ENCODE results near the gene TMEM30B.
"Not testable (repeated sequence)": the region's sequence is repeated elsewhere in the genome, so short reads cannot be mapped to it uniquely, and the experiment has no call there.

TMEM30B gene

DNA sequence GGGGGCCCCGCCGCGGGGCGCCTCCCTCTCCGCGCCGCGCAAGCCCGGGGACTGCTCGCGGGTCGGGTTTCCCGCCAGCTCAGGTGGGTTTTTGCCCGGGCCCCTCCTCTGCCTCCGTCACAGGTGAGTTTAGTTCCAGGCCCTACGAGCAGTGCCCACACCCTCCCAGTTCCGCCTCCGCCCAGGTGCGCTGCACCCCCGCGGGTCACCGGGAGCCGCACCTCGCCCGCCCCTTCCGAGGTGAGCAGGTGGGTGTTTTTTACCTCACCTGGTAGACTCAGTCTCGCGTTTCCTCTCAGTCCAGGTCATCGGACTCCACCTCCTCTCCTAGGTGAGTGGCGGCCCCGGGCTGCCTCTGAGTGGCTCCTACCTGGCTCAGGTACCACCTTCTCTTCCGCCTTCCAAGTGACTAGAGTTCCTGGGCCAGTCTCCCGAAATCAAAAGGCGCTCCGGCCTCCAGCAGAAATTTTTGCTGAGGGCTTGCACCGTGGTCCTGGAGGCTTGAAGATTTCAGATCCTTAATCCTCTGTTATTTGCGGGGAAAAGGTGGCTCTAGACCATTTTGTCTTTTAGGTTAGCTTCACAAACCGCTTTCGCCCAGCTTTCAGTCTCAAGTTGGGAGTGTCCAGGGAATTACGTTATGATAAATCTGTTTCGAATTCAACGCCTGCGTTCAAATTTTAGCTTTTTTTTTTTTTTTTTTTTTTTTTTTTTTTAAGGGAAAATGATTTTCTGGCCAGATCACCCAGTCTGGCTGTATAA, at the start of gene TMEM30B:
Gene TMEM30B, minus strand, starts transcription at position 153 of the 762 bp plus-strand sequence. CDS start 191 bp downstream, outside the sequence.
- no peak for DNase-seq (ENCODE audit: low spot score)

- peak; percentile 84 for DNase-seq (ENCODE audit: low spot score)
Measured at GRCh38 chr14:61330511-61330910, 49.4 kb upstream of the TMEM30B start.

GRCh38 chr14:61329478-61330051, 48.4 kb upstream of the TMEM30B start:
- no peak for DNase-seq (ENCODE audit: low spot score)

DNA sequence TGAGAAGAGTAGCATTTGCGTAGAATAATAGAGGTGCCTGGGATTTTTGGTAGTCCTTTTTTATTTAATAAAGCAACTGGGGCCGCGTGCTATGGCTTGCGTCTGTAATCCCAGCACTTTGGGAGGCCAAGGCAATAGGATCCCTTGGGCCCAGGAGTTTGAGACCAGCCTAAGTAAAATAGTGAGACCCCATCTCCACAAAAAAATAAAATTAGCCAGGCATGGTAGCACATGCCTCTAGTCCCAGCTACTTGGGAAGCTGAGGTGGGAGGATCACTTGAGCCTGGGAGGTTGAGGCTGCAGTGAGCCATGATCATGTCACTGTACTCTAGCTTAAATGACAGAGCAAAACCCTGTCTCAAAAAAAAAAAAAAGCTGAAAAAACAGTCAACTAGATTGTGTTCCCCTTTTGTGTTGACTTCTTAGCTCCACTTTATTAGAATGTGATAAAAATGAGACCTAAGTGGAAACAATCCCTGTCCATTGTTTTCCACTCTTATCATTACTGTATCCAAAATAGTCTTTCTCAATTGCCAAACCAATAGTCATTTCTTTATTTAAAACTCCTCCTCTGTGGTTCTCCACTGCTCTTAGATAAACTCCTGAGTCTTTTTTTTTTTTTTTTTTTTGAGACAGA, 47.6 kb upstream of the TMEM30B start:
- DNase-seq (ENCODE audit: low spot score), result no peak

DNA sequence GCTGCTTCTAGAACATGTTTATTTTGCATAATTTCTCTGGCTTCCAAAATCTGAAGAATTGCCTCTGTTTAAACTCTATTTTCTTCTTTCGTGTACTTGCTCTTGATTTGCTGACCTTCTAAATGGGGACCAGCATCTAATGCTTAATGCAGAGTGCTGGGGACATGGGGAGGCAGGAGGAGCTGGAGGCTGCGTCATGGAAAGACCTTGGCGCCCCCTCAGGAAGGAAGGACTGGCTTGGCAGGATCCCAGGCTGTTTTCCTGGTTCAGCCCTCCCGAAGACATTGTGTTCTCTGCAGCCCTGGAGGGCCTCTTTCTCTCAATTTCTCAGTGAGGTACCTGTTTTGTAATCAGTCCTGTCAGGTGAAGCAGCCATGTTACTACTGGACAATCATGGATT, 45.7 kb upstream of the TMEM30B start:
- no peak for DNase-seq (ENCODE audit: low spot score)

- DNase-seq (ENCODE audit: low spot score), result peak; percentile 58
Measured at GRCh38 chr14:61326146-61326545, 45.0 kb upstream of the TMEM30B start.

DNA sequence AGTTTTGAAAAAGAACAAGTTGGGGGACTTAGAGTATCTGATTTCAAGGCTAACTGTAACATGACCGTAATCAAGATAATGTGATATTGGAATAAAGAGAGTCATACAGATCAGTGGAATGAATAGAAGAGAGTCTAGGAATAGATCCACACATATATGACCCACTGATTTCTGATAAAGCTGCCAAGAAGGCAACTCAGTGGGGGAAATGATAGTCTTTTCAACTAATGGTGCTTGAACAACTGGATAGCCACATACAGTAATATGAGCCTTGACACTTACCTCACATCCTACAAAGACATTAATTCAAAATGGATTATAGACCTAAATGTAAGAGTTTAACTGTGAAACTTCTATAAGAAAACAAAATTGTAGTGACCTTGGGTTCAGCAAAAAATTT, 44.0 kb upstream of the TMEM30B start:
- no peak for DNase-seq (ENCODE audit: low spot score)

- DNase-seq (ENCODE audit: low spot score), result no peak
Measured at GRCh38 chr14:61323970-61324369, 42.8 kb upstream of the TMEM30B start.

- peak; percentile 65 for DNase-seq (ENCODE audit: low spot score)
Measured at GRCh38 chr14:61322799-61323290, 41.7 kb upstream of the TMEM30B start.

DNA sequence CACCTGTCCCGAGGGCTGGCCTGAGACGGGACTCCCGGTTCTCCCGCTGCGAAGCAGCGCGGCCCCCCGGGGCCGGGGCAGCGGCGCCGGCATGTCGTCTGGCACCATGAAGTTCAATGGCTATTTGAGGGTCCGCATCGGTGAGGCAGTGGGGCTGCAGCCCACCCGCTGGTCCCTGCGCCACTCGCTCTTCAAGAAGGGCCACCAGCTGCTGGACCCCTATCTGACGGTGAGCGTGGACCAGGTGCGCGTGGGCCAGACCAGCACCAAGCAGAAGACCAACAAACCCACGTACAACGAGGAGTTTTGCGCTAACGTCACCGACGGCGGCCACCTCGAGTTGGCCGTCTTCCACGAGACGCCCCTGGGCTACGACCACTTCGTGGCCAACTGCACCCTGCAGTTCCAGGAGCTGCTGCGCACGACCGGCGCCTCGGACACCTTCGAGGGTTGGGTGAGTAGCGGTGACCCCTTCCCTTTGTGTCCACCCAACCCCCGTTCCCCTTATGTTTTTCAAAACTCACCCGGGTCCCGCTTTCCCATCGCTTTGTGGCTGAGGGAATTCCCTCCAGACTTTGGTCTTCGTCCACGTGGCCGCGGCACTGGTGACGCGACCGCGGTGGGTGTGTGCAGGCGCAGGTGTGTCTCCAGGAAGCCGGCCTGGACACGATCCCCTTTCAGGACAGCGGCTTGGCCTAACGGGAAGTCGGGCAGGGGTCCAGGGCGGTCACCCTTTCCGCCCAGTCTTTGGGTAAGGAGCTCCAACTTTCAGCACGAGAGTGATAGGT, 41.1 kb upstream of the TMEM30B start:
- DNase-seq (ENCODE audit: low spot score), result no peak

GRCh38 chr14:61321385-61322010, 40.4 kb upstream of the TMEM30B start, which contains the start of gene PRKCH:
PRKCH (plus strand) TSS chr14:61321579; CDS start chr14:61322102, 523 bp downstream.
- DNase-seq (ENCODE audit: low spot score), result peak; percentile 86

GRCh38 chr14:61320806-61321384, 39.8 kb upstream of the TMEM30B start:
- no peak for DNase-seq (ENCODE audit: low spot score)

GRCh38 chr14:61320170-61320569, 39.0 kb upstream of the TMEM30B start:
- DNase-seq (ENCODE audit: low spot score), result not testable (repeated sequence)

- no peak for DNase-seq (ENCODE audit: low spot score)
Measured at GRCh38 chr14:61319706-61320105, 38.6 kb upstream of the TMEM30B start.

- DNase-seq (ENCODE audit: low spot score), result no peak
Measured at GRCh38 chr14:61319086-61319485, 37.9 kb upstream of the TMEM30B start.

DNA sequence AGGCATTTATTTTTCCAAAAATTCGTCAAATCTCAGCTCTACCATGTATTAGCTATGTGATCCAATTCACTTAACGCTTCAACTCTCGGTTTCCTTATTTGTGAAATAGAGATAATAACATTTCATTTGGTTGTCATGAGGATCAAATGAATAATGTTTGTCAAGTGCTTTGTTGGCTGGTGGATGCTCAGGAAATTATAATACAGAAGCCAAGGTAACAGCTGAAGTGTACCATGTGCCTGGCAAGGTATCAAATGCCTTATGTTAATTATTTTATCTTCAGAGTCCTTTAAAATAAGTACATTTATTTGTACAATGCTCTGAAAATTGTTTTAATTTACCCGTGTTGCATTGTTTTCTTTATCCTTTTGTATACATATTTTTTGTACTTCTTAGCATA, 34.2 kb upstream of the TMEM30B start:
- DNase-seq (ENCODE audit: low spot score), result no peak

- DNase-seq (ENCODE audit: low spot score), result not testable (repeated sequence)
Measured at GRCh38 chr14:61308701-61309100, 27.6 kb upstream of the TMEM30B start.

DNA sequence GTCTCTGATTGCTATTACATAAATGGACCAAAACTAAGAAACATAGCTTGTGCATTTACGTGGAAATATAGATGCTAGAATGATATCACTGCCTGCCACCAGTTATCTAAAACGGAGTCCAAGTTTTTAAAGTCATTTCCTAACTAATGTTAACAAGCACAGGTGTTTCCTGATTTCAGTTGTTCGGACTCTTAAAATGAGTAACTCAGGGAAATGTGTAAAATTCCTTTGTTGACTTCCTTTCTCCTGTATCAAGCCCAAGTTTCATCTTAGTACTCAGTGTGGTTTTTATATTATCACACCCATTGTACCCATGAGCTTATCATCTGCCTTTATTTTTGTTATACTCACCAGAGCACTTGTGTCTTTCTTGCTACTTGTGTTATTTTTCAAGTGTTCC, 27.1 kb upstream of the TMEM30B start:
- DNase-seq (ENCODE audit: low spot score), result no peak

- DNase-seq (ENCODE audit: low spot score), result no peak
Measured at GRCh38 chr14:61304688-61305087, 23.6 kb upstream of the TMEM30B start.

DNA sequence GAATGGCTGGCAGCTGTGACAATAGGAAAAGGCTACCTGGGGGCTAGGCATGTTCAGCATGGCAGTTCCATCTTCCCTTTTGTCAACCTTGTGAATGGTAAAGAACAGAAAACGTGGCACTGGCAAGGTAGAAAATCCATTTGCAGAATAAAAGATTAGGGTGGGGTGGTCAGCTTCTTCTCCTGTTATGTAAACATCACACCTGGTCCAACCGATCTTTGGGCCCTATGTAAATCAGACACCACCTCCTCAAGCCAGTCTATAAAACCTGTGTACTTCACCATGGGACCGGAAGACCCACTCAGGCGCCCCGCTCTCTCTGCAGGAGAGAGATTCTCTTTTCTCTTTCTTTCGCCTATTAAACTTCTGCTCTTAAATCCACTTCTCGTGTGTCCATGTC, 19.6 kb upstream of the TMEM30B start:
- DNase-seq (ENCODE audit: low spot score), result no peak

DNA sequence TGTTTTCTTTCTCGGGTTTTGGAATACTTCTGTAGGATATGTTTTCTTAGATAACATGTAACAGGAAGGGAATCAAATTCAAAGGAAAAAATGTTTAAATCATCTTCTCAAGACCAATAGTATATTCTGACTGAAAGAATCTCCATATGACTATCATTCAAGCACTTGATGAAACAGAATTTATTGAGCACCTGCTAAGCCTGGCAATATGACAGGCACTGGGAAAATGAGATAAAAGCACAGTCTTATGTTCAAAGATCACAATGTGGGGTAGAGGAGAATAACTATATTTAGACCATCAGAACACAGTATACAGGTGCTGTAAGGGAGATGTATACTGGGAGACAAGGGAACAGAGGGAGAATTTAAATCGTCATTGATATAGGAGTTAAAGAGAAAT, 19.1 kb upstream of the TMEM30B start:
- DNase-seq (ENCODE audit: low spot score), result no peak
